Measurements from ENCODE around the gene RHBDF2.
A peak's percentile ranks its signal among the peaks of the same experiment; 100 is the strongest.

Gene RHBDF2

DNA sequence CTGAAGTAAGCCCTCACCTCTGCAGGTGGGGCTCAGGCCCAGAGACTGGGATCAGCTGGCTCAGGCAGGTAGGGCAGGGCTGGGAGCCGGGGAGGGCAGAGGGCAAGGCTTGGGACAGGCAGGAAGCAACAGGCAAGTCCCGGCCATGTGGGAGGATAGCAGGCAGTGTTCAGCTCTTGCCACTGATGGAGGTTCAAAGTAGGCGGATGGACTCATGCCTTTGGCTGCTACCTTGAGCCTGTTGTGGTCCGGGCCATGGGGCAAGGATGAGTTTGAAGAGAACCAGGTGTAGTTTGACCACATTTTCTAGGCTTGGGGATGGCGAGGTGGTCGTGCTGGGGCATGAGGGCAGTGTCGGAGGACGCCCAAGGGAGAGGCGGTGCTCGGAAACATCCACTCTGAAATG lies 41.3 kb upstream of the RHBDF2 start:
- Histone ChIP-seq H3K4me3 (ENCODE audit: low read length) (no peak overlapping the region), H4K20me1 (ENCODE audit: insufficient read depth, low read length) (no peaks in the 10 kb centered on the region), H3K4me2 (ENCODE audit: low read depth, low read length) (no peak overlapping the region), H3K9ac (ENCODE audit: low read length) (no peak overlapping the region), H3F3A (ENCODE audit: insufficient read depth, low read length) (no peaks in the 10 kb centered on the region), H3K36me3 (replicated peaks; ENCODE audit: insufficient read depth, low read length) (no peaks in the 10 kb centered on the region), H3K79me2 (ENCODE audit: low read length) (no peaks in the 10 kb centered on the region), H3K27ac (ENCODE audit: low read length) (no peak overlapping the region), H3K9me3 (replicated peaks; ENCODE audit: insufficient read depth, low read length) (no peaks in the 10 kb centered on the region), H3K9me2 (replicated peaks; ENCODE audit: insufficient read depth, low read length) (no peaks in the 10 kb centered on the region), H2AFZ (ENCODE audit: low read length) (no peak overlapping the region), H3K4me1 (ENCODE audit: low read length) (no peaks in the 10 kb centered on the region), H3K27me3 (replicated peaks; ENCODE audit: insufficient read depth, low read length) (peaks cover 69% of the 10 kb centered on the region)
- no peak for TF ChIP-seq CTCF (IDR thresholded peaks at IDR 0.05; ENCODE audit: low read length)
- TF ChIP-seq EZH2 (optimal IDR thresholded peaks at IDR 0.05; ENCODE audit: low read depth, low read length) = no peak
- TF ChIP-seq EZH2phosphoT487 (IDR thresholded peaks at IDR 0.05; ENCODE audit: low read length) = no peak
- DNase-seq = no peak

DNA sequence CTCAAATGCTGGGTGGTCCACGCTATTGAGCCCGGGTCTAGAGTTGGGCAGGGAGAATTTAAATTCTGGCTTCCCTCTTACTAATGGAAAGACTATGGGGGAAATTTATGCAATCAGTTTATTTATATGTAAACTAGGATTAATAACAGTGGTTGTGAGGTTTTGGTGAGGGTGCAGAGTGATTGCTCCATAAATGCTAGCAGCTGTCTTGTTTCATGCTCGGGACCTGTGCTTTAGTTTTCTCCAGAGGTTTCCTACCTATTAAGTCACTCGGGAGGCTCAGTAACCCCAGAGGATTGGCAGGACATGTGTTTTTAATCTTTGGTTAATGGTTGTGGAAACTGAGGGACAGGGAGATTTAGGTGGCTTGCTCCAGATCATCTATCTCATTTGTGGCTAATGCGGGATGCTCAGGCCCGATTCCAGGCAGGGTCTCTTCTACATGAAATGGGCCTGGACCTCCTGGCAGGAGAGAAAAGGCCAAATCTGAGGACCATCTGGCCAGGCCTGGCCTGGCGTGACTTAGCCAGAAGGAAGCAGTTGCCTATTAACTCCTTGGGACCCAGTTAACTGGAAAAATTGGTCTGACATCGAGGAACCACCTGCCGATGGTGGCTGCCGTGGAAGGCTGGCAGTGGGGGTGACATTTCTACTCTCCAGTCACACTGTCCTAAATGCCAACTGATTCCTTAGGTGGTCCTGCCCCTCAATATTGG lies 40.7 kb upstream of the RHBDF2 start:
- Histone ChIP-seq H3K9me2 (replicated peaks; ENCODE audit: insufficient read depth, low read length) (no peaks in the 10 kb centered on the region), H3K27ac (ENCODE audit: low read length) (no peak overlapping the region), H3K4me1 (ENCODE audit: low read length) (no peaks in the 10 kb centered on the region), H3F3A (ENCODE audit: insufficient read depth, low read length) (no peaks in the 10 kb centered on the region), H2AFZ (ENCODE audit: low read length) (no peak overlapping the region), H3K4me3 (ENCODE audit: low read length) (no peak overlapping the region), H3K27me3 (replicated peaks; ENCODE audit: insufficient read depth, low read length) (peaks cover 73% of the 10 kb centered on the region), H4K20me1 (ENCODE audit: insufficient read depth, low read length) (no peaks in the 10 kb centered on the region), H3K9ac (ENCODE audit: low read length) (no peak overlapping the region), H3K36me3 (replicated peaks; ENCODE audit: insufficient read depth, low read length) (no peaks in the 10 kb centered on the region), H3K4me2 (ENCODE audit: low read depth, low read length) (no peak overlapping the region), H3K9me3 (replicated peaks; ENCODE audit: insufficient read depth, low read length) (no peaks in the 10 kb centered on the region), H3K79me2 (ENCODE audit: low read length) (no peaks in the 10 kb centered on the region)
- TF ChIP-seq EZH2 (optimal IDR thresholded peaks at IDR 0.05; ENCODE audit: low read depth, low read length) = no peak
- DNase-seq = no peak

GRCh38 chr17:76540381-76541300 lies 39.4 kb upstream of the RHBDF2 start:
- TF ChIP-seq EZH2phosphoT487 (IDR thresholded peaks at IDR 0.05; ENCODE audit: low read length) (no peak), CTCF (IDR thresholded peaks at IDR 0.05; ENCODE audit: low read length) (no peak), EZH2 (optimal IDR thresholded peaks at IDR 0.05; ENCODE audit: low read depth, low read length) (no peak)
- no peaks in the 10 kb centered on the region for H3K4me1 ChIP-seq (ENCODE audit: low read length)
- H3K9ac ChIP-seq (ENCODE audit: low read length) = no peak overlapping the region
- no peaks in the 10 kb centered on the region for H3K9me3 ChIP-seq (replicated peaks; ENCODE audit: insufficient read depth, low read length)
- peak overlapping the region; percentile 43 for H3K4me2 ChIP-seq (ENCODE audit: low read depth, low read length)
- no peaks in the 10 kb centered on the region for H3K9me2 ChIP-seq (replicated peaks; ENCODE audit: insufficient read depth, low read length)
- no peaks in the 10 kb centered on the region for H4K20me1 ChIP-seq (ENCODE audit: insufficient read depth, low read length)
- H3K79me2 ChIP-seq (ENCODE audit: low read length) = no peaks in the 10 kb centered on the region
- H3F3A ChIP-seq (ENCODE audit: insufficient read depth, low read length) = no peaks in the 10 kb centered on the region
- H3K4me3 ChIP-seq (ENCODE audit: low read length) = peak overlapping the region; percentile 34
- H3K36me3 ChIP-seq (replicated peaks; ENCODE audit: insufficient read depth, low read length) = no peaks in the 10 kb centered on the region
- peaks cover 81% of the 10 kb centered on the region for H3K27me3 ChIP-seq (replicated peaks; ENCODE audit: insufficient read depth, low read length)
- peak; percentile 80 for DNase-seq
- H3K27ac ChIP-seq (ENCODE audit: low read length) = no peak overlapping the region
- peak overlapping the region; percentile 50 for H2AFZ ChIP-seq (ENCODE audit: low read length)

Data from MM.1S (cell line).